Measurements from ENCODE around the gene SAMSN1. TPM values are rescaled to one million over a fixed set of nuclear protein-coding genes. Genes with fewer than 3 reads are reported as not detected.

SAMSN1 gene
- total RNA-seq, 2 experiments from 2014 or later = 66.7 to 71.4 TPM

- H3K27me3 Mint-ChIP-seq = no peaks in the 10 kb centered on the region
- intact Hi-C loops (cut with micrococcal nuclease) = loop anchor here (5.0 kb wide), 1 partner anchor 135 kb away; no protein-coding TSS in a partner anchor
- peak; percentile 14 for ATAC-seq
- peaks cover 48% of the 10 kb centered on the region for H3K4me1 Mint-ChIP-seq (ENCODE audit: low read depth)
- ChIA-PET CTCF (interaction anchor here (1.3 to 4.8 kb wide), 2 partner anchors 13 to 195 kb away, joined by 5 to 25 read pairs; no protein-coding TSS in a partner anchor), POLR2A (interaction anchor here (0.8 to 3.4 kb wide), 6 partner anchors 10 to 90 kb away, joined by 3 to 27 read pairs (median 8); no protein-coding TSS in a partner anchor)
- peaks cover 11% of the 10 kb centered on the region for H3K9me3 Mint-ChIP-seq
- peaks cover 51% of the 10 kb centered on the region for H3K36me3 Mint-ChIP-seq (ENCODE audit: low read depth)
- peak overlapping the region; percentile 83 for H3K27ac Mint-ChIP-seq
- no peak for DNase-seq
- TF ChIP-seq, protein P1, sequence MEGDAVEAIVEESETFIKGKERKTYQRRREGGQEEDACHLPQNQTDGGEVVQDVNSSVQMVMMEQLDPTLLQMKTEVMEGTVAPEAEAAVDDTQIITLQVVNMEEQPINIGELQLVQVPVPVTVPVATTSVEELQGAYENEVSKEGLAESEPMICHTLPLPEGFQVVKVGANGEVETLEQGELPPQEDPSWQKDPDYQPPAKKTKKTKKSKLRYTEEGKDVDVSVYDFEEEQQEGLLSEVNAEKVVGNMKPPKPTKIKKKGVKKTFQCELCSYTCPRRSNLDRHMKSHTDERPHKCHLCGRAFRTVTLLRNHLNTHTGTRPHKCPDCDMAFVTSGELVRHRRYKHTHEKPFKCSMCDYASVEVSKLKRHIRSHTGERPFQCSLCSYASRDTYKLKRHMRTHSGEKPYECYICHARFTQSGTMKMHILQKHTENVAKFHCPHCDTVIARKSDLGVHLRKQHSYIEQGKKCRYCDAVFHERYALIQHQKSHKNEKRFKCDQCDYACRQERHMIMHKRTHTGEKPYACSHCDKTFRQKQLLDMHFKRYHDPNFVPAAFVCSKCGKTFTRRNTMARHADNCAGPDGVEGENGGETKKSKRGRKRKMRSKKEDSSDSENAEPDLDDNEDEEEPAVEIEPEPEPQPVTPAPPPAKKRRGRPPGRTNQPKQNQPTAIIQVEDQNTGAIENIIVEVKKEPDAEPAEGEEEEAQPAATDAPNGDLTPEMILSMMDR (IDR thresholded peaks at IDR 0.05) = no peak
- H3K4me3 Mint-ChIP-seq = peak overlapping the region; percentile 89
These were observed 3.5 kb downstream of the SAMSN1 start for GRCh38 chr21:14542638-14543037.

DNA sequence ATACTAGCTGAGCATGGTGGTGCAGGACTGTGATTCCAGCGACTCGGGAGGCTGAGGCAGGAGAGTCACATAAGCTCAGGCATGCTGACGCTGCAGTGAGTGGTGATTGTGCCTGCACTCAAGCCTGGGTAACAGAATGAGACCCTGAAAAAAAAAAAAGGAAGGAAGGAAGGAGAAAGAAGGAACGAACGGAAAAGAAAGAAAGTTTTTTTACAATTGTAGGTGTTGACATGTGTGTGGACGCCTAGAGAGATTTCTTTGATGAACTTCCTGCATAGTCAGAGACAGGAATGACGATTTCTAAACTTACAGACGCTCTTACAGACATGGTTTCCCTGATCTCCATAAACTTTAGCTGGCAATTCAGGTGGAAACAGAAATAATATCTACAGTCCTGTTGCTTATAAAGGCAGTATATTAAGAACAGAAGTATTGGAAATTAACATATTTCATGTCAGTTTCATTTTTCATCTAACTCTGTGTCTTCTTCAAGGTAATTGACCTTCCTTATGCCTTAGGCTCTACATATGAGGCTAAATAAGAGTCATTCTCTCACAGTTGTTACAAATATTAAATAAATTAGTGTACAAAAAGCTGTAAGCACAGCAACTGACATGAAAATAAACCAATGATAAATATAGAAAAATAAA, 4.1 kb downstream of the SAMSN1 start:
- Mint-ChIP-seq H3K36me3 (ENCODE audit: low read depth) (peaks cover 58% of the 10 kb centered on the region), H3K27me3 (no peaks in the 10 kb centered on the region), H3K4me1 (ENCODE audit: low read depth) (peaks cover 46% of the 10 kb centered on the region), H3K27ac (peak overlapping the region; percentile 98), H3K4me3 (peak overlapping the region; percentile 89), H3K9me3 (peaks cover 14% of the 10 kb centered on the region)
- TF ChIP-seq, protein P1 (IDR thresholded peaks at IDR 0.05) = no peak
- intact Hi-C loops (cut with micrococcal nuclease) = loop anchor here (5.0 kb wide), 1 partner anchor 135 kb away; no protein-coding TSS in a partner anchor
- CTCF ChIA-PET = interaction anchor here (1.3 to 4.8 kb wide), 3 partner anchors 10 to 195 kb away, joined by 4 to 25 read pairs (median 5); no protein-coding TSS in a partner anchor
- POLR2A ChIA-PET = interaction anchor here (0.6 to 3.4 kb wide), 7 partner anchors 9 to 90 kb away, joined by 3 to 27 read pairs (median 7); no protein-coding TSS in a partner anchor
- DNase-seq (no peak), ATAC-seq (peak; percentile 40)

GRCh38 chr21:14538483-14538882, 7.6 kb downstream of the SAMSN1 start:
- ChIA-PET CTCF (interaction anchor here (1.0 kb wide), 1 partner anchor 199 kb away, joined by 3 read pairs; no protein-coding TSS in a partner anchor), POLR2A (no interaction called here)
- Mint-ChIP-seq H3K4me3 (peak overlapping the region; percentile 45), H3K36me3 (ENCODE audit: low read depth) (peaks cover 79% of the 10 kb centered on the region), H3K27me3 (no peaks in the 10 kb centered on the region), H3K9me3 (peaks cover 28% of the 10 kb centered on the region), H3K27ac (peak overlapping the region; percentile 62), H3K4me1 (ENCODE audit: low read depth) (peaks cover 70% of the 10 kb centered on the region)
- intact Hi-C loops (cut with micrococcal nuclease) = no loop called here
- ATAC-seq = no peak
- TF ChIP-seq, protein P1 (IDR thresholded peaks at IDR 0.05) = no peak
- DNase-seq = no peak

GRCh38 chr21:14536929-14537328, 9.2 kb downstream of the SAMSN1 start:
- peak overlapping the region; percentile 63 for H3K27ac Mint-ChIP-seq
- intact Hi-C loops (cut with micrococcal nuclease) = no loop called here
- peaks cover 86% of the 10 kb centered on the region for H3K36me3 Mint-ChIP-seq (ENCODE audit: low read depth)
- H3K27me3 Mint-ChIP-seq = no peaks in the 10 kb centered on the region
- POLR2A ChIA-PET = interaction anchor here (1.1 to 1.9 kb wide), 4 partner anchors 8 to 84 kb away, joined by 3 to 9 read pairs (median 6); no protein-coding TSS in a partner anchor
- no peak overlapping the region for H3K4me3 Mint-ChIP-seq
- DNase-seq (no peak), ATAC-seq (no peak)
- H3K4me1 Mint-ChIP-seq (ENCODE audit: low read depth) = peaks cover 81% of the 10 kb centered on the region
- H3K9me3 Mint-ChIP-seq = peaks cover 28% of the 10 kb centered on the region
- TF ChIP-seq, protein P1 (IDR thresholded peaks at IDR 0.05) = no peak
- CTCF ChIA-PET = interaction anchor here (0.6 to 2.1 kb wide), 3 partner anchors 199 to 201 kb away, joined by 3 to 7 read pairs (median 4); no protein-coding TSS in a partner anchor

DNA sequence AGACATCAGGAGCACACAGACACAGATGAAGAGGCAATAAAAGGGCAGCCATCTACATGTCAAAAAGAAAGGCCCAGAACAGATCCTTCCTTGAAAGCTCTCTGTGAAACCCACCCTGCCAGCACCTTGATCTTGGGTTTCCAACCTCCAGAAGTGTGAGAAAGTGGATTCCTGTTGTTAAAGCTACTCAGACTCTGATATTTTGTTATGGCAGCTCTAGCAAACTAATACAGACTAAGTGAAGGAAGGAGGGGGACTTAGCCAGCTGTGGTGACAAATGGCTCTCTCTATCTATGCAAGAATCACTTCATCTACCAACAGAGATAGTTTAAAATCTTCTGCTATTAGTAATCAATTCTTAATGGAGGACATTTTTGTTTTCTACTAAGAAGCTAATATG, 10.4 kb downstream of the SAMSN1 start:
- ChIA-PET CTCF (interaction anchor here (1.0 to 2.1 kb wide), 4 partner anchors 10 to 202 kb away, joined by 3 to 7 read pairs (median 4); no protein-coding TSS in a partner anchor), POLR2A (interaction anchor here (1.2 to 1.9 kb wide), 2 partner anchors 62 to 83 kb away, joined by 3 to 8 read pairs; no protein-coding TSS in a partner anchor)
- ATAC-seq = no peak
- Mint-ChIP-seq H3K4me1 (ENCODE audit: low read depth) (peaks cover 81% of the 10 kb centered on the region), H3K36me3 (ENCODE audit: low read depth) (peaks cover 77% of the 10 kb centered on the region), H3K4me3 (peak overlapping the region; percentile 72), H3K27me3 (no peaks in the 10 kb centered on the region), H3K9me3 (peaks cover 27% of the 10 kb centered on the region), H3K27ac (peak overlapping the region; percentile 99)
- DNase-seq = no peak
- TF ChIP-seq, protein P1 (IDR thresholded peaks at IDR 0.05) = no peak
- intact Hi-C loops (cut with micrococcal nuclease) = no loop called here

All from activated CD8-positive, alpha-beta T cell treated with anti-CD3 and anti-CD28 coated beads for 36 hours (primary cell).